ENCODE measurements around the gene ZFP42.

DNA sequence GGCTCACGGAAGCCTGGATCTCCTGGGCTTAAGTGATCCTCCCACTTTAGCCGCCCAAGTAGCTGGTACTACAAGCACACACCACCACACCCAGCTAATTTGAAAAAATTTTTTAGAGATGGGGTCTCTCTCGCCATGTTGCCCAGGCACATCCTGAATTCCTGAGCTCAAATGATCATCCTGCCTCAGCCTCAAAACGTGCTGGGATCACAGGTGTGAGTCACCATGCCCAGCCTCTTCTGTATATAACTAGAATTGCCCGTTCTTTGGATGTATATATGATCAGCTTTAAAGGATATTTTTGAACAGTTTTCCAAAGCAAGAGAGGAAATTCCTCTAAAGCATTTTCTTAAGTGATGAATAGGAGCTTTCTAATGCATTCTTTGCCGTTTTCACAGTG, 22.7 kb downstream of the ZFP42 start:
- TF ChIP-seq, protein P1, sequence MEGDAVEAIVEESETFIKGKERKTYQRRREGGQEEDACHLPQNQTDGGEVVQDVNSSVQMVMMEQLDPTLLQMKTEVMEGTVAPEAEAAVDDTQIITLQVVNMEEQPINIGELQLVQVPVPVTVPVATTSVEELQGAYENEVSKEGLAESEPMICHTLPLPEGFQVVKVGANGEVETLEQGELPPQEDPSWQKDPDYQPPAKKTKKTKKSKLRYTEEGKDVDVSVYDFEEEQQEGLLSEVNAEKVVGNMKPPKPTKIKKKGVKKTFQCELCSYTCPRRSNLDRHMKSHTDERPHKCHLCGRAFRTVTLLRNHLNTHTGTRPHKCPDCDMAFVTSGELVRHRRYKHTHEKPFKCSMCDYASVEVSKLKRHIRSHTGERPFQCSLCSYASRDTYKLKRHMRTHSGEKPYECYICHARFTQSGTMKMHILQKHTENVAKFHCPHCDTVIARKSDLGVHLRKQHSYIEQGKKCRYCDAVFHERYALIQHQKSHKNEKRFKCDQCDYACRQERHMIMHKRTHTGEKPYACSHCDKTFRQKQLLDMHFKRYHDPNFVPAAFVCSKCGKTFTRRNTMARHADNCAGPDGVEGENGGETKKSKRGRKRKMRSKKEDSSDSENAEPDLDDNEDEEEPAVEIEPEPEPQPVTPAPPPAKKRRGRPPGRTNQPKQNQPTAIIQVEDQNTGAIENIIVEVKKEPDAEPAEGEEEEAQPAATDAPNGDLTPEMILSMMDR (conservative IDR thresholded peaks at IDR 0.05) = no peak
- no peak for TF ChIP-seq EZH2 (IDR thresholded peaks at IDR 0.05; ENCODE audit: low read depth)

Data from PC-9 (cell line).